Astrocyte of the spinal cord (primary cell): Measurements from ENCODE around the gene PANK4.

Experiments
- DNase-seq: peaks from one replicate; pipeline ENCODE4 v3.0.0; 2011; ENCODE audit warnings: low read depth, low spot score
- H3K4me3 ChIP-seq: 2 replicates; pipeline ENCODE4 v1.5.1; 2011; ENCODE audit warnings: low read depth, mild to moderate bottlenecking, low read length, moderate library complexity
- in situ Hi-C: cut with HindIII; loops from 2 replicates; pipeline ENCODE4 v1.10.0; 2017; ENCODE audit warnings: low sequenced_read_pairs
- TF ChIP-seq, protein P1 (sequence below): IDR thresholded peaks from 2 replicates; pipeline ENCODE4 v1.5.1; 2012; ENCODE audit warnings: low read depth, mild to moderate bottlenecking, low read length, inconsistent platforms

Gene PANK4

GRCh38 chr1:2496087-2496622, 30.2 kb downstream of the PANK4 start:
- in situ Hi-C loops, result no loop called here
- no peak overlapping the region for H3K4me3 ChIP-seq
- DNase-seq, result no peak
- TF ChIP-seq, protein P1, sequence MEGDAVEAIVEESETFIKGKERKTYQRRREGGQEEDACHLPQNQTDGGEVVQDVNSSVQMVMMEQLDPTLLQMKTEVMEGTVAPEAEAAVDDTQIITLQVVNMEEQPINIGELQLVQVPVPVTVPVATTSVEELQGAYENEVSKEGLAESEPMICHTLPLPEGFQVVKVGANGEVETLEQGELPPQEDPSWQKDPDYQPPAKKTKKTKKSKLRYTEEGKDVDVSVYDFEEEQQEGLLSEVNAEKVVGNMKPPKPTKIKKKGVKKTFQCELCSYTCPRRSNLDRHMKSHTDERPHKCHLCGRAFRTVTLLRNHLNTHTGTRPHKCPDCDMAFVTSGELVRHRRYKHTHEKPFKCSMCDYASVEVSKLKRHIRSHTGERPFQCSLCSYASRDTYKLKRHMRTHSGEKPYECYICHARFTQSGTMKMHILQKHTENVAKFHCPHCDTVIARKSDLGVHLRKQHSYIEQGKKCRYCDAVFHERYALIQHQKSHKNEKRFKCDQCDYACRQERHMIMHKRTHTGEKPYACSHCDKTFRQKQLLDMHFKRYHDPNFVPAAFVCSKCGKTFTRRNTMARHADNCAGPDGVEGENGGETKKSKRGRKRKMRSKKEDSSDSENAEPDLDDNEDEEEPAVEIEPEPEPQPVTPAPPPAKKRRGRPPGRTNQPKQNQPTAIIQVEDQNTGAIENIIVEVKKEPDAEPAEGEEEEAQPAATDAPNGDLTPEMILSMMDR, result no peak

DNA sequence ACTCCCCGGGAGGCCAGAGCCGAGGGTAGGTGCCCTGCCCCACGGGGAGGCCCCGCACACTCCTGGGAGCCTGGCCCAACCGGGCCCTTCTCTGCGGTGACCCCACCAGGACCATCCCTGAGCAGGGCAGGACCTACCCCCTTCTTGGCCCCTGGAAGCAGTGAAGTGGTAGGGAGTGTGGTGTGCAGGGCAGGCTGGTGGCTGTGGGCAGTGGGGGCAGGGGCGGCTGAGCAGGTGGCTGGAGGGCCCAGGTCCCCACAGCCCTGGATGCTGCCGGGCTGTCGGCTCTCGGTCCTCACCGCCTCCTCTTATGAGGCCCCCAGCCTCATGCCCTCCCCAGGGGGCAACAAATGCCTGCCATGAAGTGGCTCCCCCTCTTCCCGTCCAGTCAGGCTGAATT, 30.9 kb downstream of the PANK4 start:
- H3K4me3 ChIP-seq, result no peak overlapping the region
- in situ Hi-C loops, result no loop called here
- TF ChIP-seq, protein P1, result no peak
- DNase-seq, result no peak

DNA sequence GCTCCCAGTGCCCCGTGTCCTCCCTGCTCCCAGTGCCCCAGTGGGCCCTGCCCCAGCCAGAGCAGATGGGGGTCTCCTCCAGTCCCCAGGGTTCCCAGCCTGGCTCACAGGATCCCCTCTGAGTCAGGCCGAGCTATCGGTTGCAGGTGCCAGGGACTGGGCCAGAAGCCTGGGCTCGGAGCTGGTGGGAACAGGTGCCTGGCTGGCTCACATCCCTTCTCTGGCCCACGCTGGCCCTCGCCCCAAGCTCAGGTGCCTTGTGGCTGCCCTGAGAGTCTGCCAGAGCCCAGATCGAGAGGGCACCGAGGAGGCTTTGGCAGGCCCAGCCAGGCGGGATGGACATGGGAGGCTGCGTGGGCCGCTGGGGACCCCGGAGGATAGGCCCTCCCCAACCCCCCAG, 31.4 kb downstream of the PANK4 start:
- in situ Hi-C loops, result no loop called here
- TF ChIP-seq, protein P1, result no peak
- DNase-seq, result no peak
- no peak overlapping the region for H3K4me3 ChIP-seq

DNA sequence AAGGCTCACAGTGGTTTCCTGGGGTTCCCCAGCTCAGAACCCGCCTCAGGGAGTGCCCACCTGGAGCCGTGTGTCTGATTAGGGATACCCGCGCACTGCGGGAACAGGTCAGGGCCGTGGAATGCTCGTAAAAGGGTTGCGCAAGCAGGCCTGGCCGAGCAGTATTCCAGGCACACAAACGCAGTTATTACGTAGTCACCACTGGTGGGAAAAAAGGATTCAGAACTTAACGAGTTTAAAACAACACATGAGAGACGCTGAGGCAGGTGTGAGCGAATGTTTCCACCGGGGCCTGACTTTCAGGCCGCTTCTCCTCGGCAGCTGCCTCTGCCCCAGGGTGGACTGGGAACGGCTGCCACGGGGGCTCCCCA, 32.1 kb downstream of the PANK4 start:
- no peak for DNase-seq
- no peak overlapping the region for H3K4me3 ChIP-seq
- TF ChIP-seq, protein P1, result no peak
- in situ Hi-C loops, result no loop called here

DNA sequence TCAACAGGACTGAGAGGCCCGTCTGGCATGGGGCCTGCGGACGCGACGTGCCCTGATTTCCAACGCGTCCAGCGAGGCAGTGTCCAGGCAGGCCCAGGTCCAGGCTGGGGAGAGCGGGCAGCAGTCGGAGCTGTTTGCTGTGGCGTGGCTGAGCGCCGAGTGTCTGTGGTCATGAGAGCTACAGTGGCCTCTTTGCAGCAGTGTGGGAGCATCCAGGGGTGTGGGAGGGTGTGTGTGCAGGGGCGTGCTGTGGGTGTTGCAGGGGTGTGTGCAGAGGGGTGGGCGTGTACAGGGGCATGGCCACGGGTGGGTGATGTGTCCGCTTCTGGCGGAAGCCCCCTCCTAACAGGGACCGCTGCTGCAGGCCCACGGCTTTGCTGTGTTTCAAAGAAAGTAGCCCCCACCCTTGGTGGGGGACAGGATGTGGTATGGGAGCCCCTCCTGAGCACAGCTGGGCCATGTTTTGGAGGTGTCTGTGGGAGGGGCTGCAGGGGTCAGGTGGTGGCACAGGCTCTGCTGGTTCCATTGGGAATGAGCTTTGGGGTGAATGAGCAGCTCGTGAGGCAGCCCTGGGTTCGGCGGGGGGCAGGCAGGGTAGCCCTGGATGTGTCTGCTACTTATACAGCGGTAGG, 32.6 kb downstream of the PANK4 start:
- TF ChIP-seq, protein P1, result no peak
- in situ Hi-C loops, result no loop called here
- DNase-seq, result no peak
- H3K4me3 ChIP-seq, result no peak overlapping the region

- TF ChIP-seq, protein P1, result no peak
- H3K4me3 ChIP-seq, result no peak overlapping the region
- in situ Hi-C loops, result no loop called here
- no peak for DNase-seq
Measured at GRCh38 chr1:2493218-2493617, 33.2 kb downstream of the PANK4 start.
